HEK293 (cell line): ENCODE data around the gene IFI27L1.

Experiments
- IKZF3 ChIP-seq: fragments of 450-650 bp; IDR thresholded peaks from 2 replicates; pipeline ENCODE4 v1.5.0; 2018; ENCODE audit warnings: missing biosample characterization, mild to moderate bottlenecking, missing genetic modification characterization, moderate library complexity
- KLF10 ChIP-seq: fragments of 450-650 bp; IDR thresholded peaks from 2 replicates; pipeline ENCODE4 v1.5.1; 2018; ENCODE audit warnings: missing biosample characterization, mild to moderate bottlenecking, missing genetic modification characterization
- KLF17 ChIP-seq: fragments of 450-650 bp; formaldehyde crosslinking; IDR thresholded peaks from 2 replicates; pipeline ENCODE4 v1.5.1; 2016; ENCODE audit warnings: missing biosample characterization, missing genetic modification characterization
- KLF7 ChIP-seq: fragments of 450-650 bp; formaldehyde crosslinking; IDR thresholded peaks from 2 replicates; pipeline ENCODE4 v1.5.1; 2016; ENCODE audit warnings: missing biosample characterization, missing genetic modification characterization, borderline replicate concordance
- MYNN ChIP-seq: fragments of 450-650 bp; formaldehyde crosslinking; IDR thresholded peaks from 2 replicates; pipeline ENCODE4 v1.5.1; 2016; ENCODE audit warnings: missing biosample characterization, missing genetic modification characterization, borderline replicate concordance
- PRDM4 ChIP-seq: fragments of 450-650 bp; formaldehyde crosslinking; IDR thresholded peaks from 2 replicates; pipeline ENCODE4 v1.5.1; 2017; ENCODE audit warnings: missing biosample characterization, missing genetic modification characterization
- REPIN1 ChIP-seq: fragments of 450-650 bp; formaldehyde crosslinking; IDR thresholded peaks from 2 replicates; pipeline ENCODE4 v1.5.1; 2017; ENCODE audit warnings: missing biosample characterization, missing genetic modification characterization, low read depth
- SP2 ChIP-seq: fragments of 450-650 bp; formaldehyde crosslinking; IDR thresholded peaks from 2 replicates; pipeline ENCODE4 v1.5.1; 2016; ENCODE audit warnings: missing biosample characterization, missing genetic modification characterization
- SP3 ChIP-seq: fragments of 450-650 bp; formaldehyde crosslinking; IDR thresholded peaks from 2 replicates; pipeline ENCODE4 v1.5.1; 2016; ENCODE audit warnings: missing biosample characterization, missing genetic modification characterization
- SP7 ChIP-seq: fragments of 450-650 bp; formaldehyde crosslinking; IDR thresholded peaks from 2 replicates; pipeline ENCODE4 v1.5.1; 2016; ENCODE audit warnings: missing biosample characterization, missing genetic modification characterization
- YY2 ChIP-seq: fragments of 450-650 bp; formaldehyde crosslinking; IDR thresholded peaks from 2 replicates; pipeline ENCODE4 v1.5.1; 2016; ENCODE audit warnings: missing biosample characterization, missing genetic modification characterization
- ZBTB17 ChIP-seq: fragments of 450-650 bp; formaldehyde crosslinking; IDR thresholded peaks from 2 replicates; pipeline ENCODE4 v1.5.1; 2016; ENCODE audit warnings: missing biosample characterization, missing genetic modification characterization
- ZFP37 ChIP-seq: fragments of 450-650 bp; formaldehyde crosslinking; IDR thresholded peaks from 2 replicates; pipeline ENCODE4 v1.5.1; 2016; ENCODE audit warnings: missing biosample characterization, missing genetic modification characterization
- ZFP41 ChIP-seq: fragments of 450-650 bp; formaldehyde crosslinking; IDR thresholded peaks from 2 replicates; pipeline ENCODE4 v1.5.1; 2016; ENCODE audit warnings: missing biosample characterization, missing genetic modification characterization, borderline replicate concordance
- ZNF114 ChIP-seq: fragments of 450-650 bp; formaldehyde crosslinking; IDR thresholded peaks from 2 replicates; pipeline ENCODE4 v1.5.0; 2017; ENCODE audit warnings: missing biosample characterization, missing genetic modification characterization
- ZNF202 ChIP-seq: fragments of 450-650 bp; formaldehyde crosslinking; IDR thresholded peaks from 2 replicates; pipeline ENCODE4 v1.5.1; 2016; ENCODE audit warnings: missing biosample characterization, missing genetic modification characterization, borderline replicate concordance
- ZNF221 ChIP-seq: fragments of 450-650 bp; formaldehyde crosslinking; IDR thresholded peaks from 2 replicates; pipeline ENCODE4 v1.5.1; 2017; ENCODE audit warnings: missing biosample characterization, missing genetic modification characterization, borderline replicate concordance
- ZNF23 ChIP-seq: fragments of 450-650 bp; formaldehyde crosslinking; IDR thresholded peaks from 2 replicates; pipeline ENCODE4 v1.5.1; 2016; ENCODE audit warnings: missing biosample characterization, missing genetic modification characterization, borderline replicate concordance
- ZNF324 ChIP-seq: fragments of 450-650 bp; formaldehyde crosslinking; IDR thresholded peaks from 2 replicates; pipeline ENCODE4 v1.5.1; 2016; ENCODE audit warnings: missing biosample characterization, missing genetic modification characterization
- ZNF350 ChIP-seq: fragments of 450-650 bp; formaldehyde crosslinking; IDR thresholded peaks from 2 replicates; pipeline ENCODE4 v1.5.0; 2017; ENCODE audit warnings: missing biosample characterization, mild to moderate bottlenecking, missing genetic modification characterization
- ZNF473 ChIP-seq: fragments of 450-650 bp; formaldehyde crosslinking; IDR thresholded peaks from 2 replicates; pipeline ENCODE4 v1.5.1; 2017; ENCODE audit warnings: missing biosample characterization, missing genetic modification characterization
- ZNF48 ChIP-seq: fragments of 450-650 bp; formaldehyde crosslinking; IDR thresholded peaks from 2 replicates; pipeline ENCODE4 v1.5.1; 2016; ENCODE audit warnings: missing biosample characterization, missing genetic modification characterization
- ZNF510 ChIP-seq: fragments of 450-650 bp; formaldehyde crosslinking; IDR thresholded peaks from 2 replicates; pipeline ENCODE4 v1.5.1; 2018; ENCODE audit warnings: mild to moderate bottlenecking, missing genetic modification characterization, missing biosample characterization; ENCODE audit not compliant: insufficient replicate concordance
- ZNF514 ChIP-seq: fragments of 450-650 bp; formaldehyde crosslinking; IDR thresholded peaks from 2 replicates; pipeline ENCODE4 v1.5.1; 2016; ENCODE audit warnings: missing biosample characterization, missing genetic modification characterization
- ZNF549 ChIP-seq: fragments of 450-650 bp; IDR thresholded peaks from 2 replicates; pipeline ENCODE4 v1.5.1; 2018; ENCODE audit warnings: missing biosample characterization, missing genetic modification characterization, mild to moderate bottlenecking, inconsistent platforms, moderate library complexity
- ZNF555 ChIP-seq: fragments of 450-650 bp; formaldehyde crosslinking; conservative IDR thresholded peaks from 2 replicates; pipeline ENCODE4 v1.5.1; 2017; ENCODE audit warnings: missing biosample characterization, mild to moderate bottlenecking, missing genetic modification characterization, inconsistent platforms
- ZNF624 ChIP-seq: fragments of 450-650 bp; formaldehyde crosslinking; IDR thresholded peaks from 2 replicates; pipeline ENCODE4 v1.5.1; 2017; ENCODE audit warnings: missing biosample characterization, missing genetic modification characterization
- ZNF654 ChIP-seq: fragments of 450-650 bp; formaldehyde crosslinking; IDR thresholded peaks from 2 replicates; pipeline ENCODE4 v1.5.1; 2016; ENCODE audit warnings: low read depth, missing biosample characterization, missing genetic modification characterization
- ZNF660 ChIP-seq: fragments of 450-650 bp; IDR thresholded peaks from 2 replicates; pipeline ENCODE4 v1.5.1; 2018; ENCODE audit warnings: missing biosample characterization, mild to moderate bottlenecking, missing genetic modification characterization
- ZNF664 ChIP-seq: fragments of 450-650 bp; formaldehyde crosslinking; IDR thresholded peaks from 2 replicates; pipeline ENCODE4 v1.5.1; 2016; ENCODE audit warnings: missing biosample characterization, missing genetic modification characterization
- ZNF670 ChIP-seq: fragments of 450-650 bp; formaldehyde crosslinking; IDR thresholded peaks from 2 replicates; pipeline ENCODE4 v1.5.1; 2016; ENCODE audit warnings: missing biosample characterization, missing genetic modification characterization, low read depth
- ZNF76 ChIP-seq: fragments of 450-650 bp; formaldehyde crosslinking; IDR thresholded peaks from 2 replicates; pipeline ENCODE4; 2016; ENCODE audit warnings: low read depth, missing biosample characterization, missing genetic modification characterization, borderline replicate concordance
- ZNF776 ChIP-seq: fragments of 450-650 bp; formaldehyde crosslinking; IDR thresholded peaks from 2 replicates; pipeline ENCODE4 v1.5.0; 2017; ENCODE audit warnings: missing biosample characterization, missing genetic modification characterization, borderline replicate concordance
- ZNF830 ChIP-seq: fragments of 450-650 bp; IDR thresholded peaks from 2 replicates; pipeline ENCODE4 v1.5.0; 2018; ENCODE audit warnings: missing biosample characterization, missing genetic modification characterization, low read depth, mild to moderate bottlenecking, moderate library complexity
- ZNF837 ChIP-seq: fragments of 450-650 bp; formaldehyde crosslinking; IDR thresholded peaks from 2 replicates; pipeline ENCODE4 v1.5.1; 2016; ENCODE audit warnings: missing biosample characterization, missing genetic modification characterization
- TF ChIP-seq, protein P1 (sequence below): IDR thresholded peaks from 2 replicates; pipeline ENCODE4 v1.6.1; 2011; ENCODE audit warnings: mild to moderate bottlenecking, low read depth, low read length, borderline replicate concordance
- TF ChIP-seq, protein P2 (sequence below): fragments of 450-650 bp; formaldehyde crosslinking; IDR thresholded peaks from 2 replicates; pipeline ENCODE4 v1.5.1; 2016; ENCODE audit warnings: missing biosample characterization, missing genetic modification characterization

IFI27L1 gene

GRCh38 chr14:94129111-94129757 lies 48.1 kb downstream of the IFI27L1 start, which contains the start of gene IFI27L2 (continued):
- TF ChIP-seq ZNF202 (tag by site-specific recombination) (no peak), YY2 (tag by site-specific recombination) (no peak), REPIN1 (no peak), ZNF114 (tag by site-specific recombination) (no peak), ZNF48 (tag by site-specific recombination) (no peak), ZBTB17 (peak; percentile 77), ZNF350 (tag by site-specific recombination) (no peak), KLF17 (tag by site-specific recombination) (peak; percentile 36; the same call in 1 of the 2 replicates), PRDM4 (tag by site-specific recombination) (no peak), ZNF654 (no peak), ZNF830 (tag by site-specific recombination) (no peak), ZNF837 (tag by site-specific recombination) (no peak), ZNF670 (tag by site-specific recombination) (no peak), ZNF23 (tag by site-specific recombination) (no peak), ZNF514 (tag by site-specific recombination) (no peak), MYNN (no peak), ZNF76 (tag by site-specific recombination) (peak; percentile 78), ZNF473 (tag by site-specific recombination) (no peak), ZFP37 (tag by site-specific recombination) (no peak), IKZF3 (tag by site-specific recombination) (0 out of 2 replicates have a peak, but pooled peaks have one; percentile 12), ZNF776 (tag by site-specific recombination) (no peak), ZNF660 (tag by site-specific recombination) (no peak), KLF10 (tag by site-specific recombination) (no peak), ZNF555 (tag by site-specific recombination) (no peak), SP7 (tag by site-specific recombination) (peak; percentile 20; the same call in 1 of the 2 replicates), ZNF664 (tag by site-specific recombination) (no peak), ZNF510 (tag by site-specific recombination) (no peak), KLF7 (tag by site-specific recombination) (no peak), ZNF624 (no peak), ZNF549 (tag by site-specific recombination) (no peak), ZNF324 (tag by site-specific recombination) (no peak), ZFP41 (tag by site-specific recombination) (no peak), SP2 (tag by site-specific recombination) (peak; percentile 85), ZNF221 (tag by site-specific recombination) (no peak), SP3 (peak; percentile 80)
- TF ChIP-seq, protein P1, sequence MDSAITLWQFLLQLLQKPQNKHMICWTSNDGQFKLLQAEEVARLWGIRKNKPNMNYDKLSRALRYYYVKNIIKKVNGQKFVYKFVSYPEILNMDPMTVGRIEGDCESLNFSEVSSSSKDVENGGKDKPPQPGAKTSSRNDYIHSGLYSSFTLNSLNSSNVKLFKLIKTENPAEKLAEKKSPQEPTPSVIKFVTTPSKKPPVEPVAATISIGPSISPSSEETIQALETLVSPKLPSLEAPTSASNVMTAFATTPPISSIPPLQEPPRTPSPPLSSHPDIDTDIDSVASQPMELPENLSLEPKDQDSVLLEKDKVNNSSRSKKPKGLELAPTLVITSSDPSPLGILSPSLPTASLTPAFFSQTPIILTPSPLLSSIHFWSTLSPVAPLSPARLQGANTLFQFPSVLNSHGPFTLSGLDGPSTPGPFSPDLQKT, result no peak
- TF ChIP-seq, protein P2, sequence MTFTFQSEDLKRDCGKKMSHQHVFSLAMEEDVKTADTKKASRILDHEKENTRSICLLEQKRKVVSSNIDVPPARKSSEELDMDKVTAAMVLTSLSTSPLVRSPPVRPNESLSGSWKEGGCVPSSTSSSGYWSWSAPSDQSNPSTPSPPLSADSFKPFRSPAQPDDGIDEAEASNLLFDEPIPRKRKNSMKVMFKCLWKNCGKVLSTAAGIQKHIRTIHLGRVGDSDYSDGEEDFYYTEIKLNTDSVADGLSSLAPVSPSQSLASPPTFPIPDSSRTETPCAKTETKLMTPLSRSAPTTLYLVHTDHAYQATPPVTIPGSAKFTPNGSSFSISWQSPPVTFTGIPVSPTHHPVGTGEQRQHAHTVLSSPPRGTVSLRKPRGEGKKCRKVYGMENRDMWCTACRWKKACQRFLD (tag by site-specific recombination), result no peak
